Putamen (tissue), 1 donor: ENCODE results near the gene CLMN.
A peak's percentile ranks its signal among the peaks of the same experiment; 100 is the strongest.
"Not testable (repeated sequence)": the region's sequence is repeated elsewhere in the genome, so short reads cannot be mapped to it uniquely, and the experiment has no call there.

Experiments used
- DNase-seq: peaks from one replicate; pipeline ENCODE4 v3.0.0-alpha.2; 2016; ENCODE audit warnings: low spot score

The CLMN gene

DNA sequence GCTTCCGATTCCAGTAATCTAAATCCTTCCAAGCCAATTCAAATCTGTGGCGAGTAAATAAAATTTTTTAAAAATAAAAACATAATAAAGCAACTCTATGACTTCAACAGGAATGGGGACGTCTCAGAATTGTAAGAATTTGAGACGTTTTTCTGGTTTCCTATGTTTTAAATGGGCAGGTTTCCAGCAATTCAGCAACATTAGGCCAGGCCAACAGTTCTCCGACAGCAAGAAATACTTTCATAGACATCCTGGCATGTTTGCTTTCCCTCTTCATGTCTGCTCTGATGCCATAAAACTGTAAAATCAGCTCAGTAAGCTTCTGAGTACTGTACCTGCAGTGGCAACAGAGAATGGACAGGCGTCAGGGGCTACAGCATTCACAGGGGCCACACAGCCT is 126.6 kb downstream of the CLMN start:
- no peak for DNase-seq

DNA sequence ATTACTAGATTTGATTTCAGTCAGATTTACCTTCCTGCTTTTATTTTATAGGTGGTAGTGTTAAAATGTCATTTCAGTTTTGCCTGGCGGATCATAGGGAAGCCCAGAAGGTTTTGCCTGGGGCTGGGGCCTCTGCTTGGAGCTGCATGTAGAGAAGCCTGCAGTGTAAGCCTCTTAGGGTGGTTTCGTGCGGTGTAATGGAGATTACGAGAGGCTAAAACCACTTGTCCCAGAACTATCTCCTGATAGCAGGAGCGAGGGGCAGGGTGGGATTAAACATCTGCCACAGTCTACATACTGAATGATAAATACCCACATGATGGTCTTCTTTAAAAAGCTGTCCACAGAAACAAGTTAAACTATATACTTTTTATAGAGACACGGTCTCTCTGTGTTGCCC is 127.4 kb downstream of the CLMN start:
- DNase-seq, result no peak

DNA sequence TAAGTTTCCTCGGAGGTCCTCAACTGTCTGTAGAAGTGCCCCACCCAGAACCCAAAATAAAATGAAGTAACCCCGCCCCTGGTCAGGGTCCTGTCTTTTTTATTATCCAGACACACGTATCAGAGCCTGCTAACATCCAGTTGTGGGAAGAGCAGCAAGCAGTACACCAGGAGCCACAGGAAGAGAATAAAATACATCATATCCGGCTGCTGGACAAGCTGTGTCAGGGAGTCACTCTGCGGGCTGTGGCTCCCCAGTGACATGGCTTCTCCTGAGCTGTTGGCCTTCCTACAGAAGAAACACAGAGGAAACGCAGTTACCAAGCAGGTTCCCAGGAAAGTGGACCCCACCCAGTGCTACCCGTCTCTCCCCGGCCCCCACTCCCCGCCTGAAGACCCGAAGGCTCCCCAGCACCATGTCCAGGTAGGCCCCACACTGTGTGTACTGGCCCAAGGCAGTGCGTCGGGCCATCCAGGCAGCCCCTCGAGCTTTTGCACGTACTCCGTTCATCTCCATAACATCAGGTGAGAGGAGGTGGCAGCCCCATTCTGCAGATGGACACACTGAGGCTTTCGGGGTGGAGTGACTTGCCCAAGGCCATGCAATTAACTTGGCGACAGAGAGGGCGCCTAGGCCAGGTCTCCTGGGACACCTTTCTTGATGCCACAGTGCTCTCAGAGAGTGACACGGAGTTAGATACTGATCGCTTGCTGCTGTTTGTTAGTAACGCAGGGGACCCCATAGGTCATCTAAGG is 128.1 kb downstream of the CLMN start:
- DNase-seq, result no peak

DNA sequence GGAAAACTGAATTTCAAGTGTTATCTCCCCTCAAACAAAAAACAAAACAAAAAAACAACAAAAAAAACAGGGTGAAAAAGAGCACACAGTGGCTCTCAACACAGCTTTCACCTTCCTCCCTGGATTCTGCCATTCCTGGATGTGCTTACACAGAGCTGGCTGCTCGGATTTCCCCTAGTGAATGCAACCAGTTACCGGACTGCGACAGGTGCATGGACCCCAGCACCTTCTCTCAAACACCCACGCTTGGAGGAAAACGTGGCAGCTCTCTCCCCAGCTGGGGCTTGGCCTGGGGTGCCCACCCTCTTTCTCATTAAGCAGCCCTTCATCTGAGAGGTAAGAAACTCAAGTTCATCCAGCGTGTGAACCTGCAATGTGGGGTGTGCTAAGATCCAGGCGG is 128.9 kb downstream of the CLMN start:
- no peak for DNase-seq

DNA sequence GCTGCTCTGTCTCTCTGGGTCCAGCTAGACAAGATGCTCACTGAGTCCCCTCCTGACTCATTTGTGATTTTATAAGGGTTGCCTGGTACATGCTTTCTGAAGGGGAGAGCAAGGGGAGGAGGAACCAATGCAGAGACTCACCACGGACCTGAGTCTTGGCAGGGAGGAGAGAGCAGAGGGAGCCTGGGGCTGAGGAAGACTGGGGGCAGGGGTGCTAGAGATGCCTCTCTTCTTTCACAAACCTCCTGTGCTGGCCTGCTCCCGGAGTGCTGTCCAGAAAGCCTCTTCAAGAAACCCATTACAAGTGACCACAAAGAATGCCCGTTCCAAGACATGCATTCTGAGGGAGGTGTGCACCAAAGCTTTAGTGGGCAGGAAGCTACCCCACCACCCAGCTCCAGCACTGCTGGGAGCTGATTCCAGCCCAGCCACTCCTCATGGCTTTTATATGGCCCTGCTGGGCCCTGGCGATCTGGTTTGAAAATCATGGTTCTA is 129.3 kb downstream of the CLMN start:
- DNase-seq, result no peak

DNA sequence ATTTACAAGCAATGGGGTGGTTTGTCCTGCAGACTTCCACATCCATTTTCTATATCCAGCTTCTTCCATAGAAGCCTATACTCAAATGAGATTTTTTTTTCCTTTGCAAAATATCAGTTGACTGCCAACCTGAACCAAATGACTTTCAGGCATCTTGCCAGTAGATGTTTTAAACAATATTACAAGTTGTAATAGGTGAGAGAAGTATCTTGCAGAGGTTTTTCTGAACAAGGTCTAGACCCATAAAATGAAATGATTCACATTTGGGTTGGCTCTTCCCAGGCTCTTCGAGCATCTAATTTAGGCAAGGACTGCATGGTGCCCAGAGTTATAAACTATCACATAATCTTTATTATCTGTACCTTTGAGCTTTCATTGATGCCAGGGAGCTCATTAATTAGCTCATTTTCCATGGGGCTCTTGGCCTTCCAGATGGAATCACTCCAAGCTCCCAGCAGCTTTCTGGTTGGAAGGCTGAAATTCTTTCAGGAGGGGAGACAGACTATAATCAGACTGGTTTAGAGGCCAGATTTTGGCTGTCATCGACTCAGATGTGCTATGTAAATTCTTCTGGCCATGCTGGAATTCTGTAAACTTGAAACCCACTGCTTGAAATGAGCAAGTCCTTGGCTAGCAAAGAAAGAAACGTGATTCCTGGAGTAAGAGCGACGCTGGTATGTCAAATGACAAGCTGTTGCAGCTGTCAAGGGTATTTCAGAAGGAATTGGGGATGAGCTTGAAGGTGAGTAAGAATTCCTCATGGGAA is 130.2 kb downstream of the CLMN start:
- no peak for DNase-seq

DNA sequence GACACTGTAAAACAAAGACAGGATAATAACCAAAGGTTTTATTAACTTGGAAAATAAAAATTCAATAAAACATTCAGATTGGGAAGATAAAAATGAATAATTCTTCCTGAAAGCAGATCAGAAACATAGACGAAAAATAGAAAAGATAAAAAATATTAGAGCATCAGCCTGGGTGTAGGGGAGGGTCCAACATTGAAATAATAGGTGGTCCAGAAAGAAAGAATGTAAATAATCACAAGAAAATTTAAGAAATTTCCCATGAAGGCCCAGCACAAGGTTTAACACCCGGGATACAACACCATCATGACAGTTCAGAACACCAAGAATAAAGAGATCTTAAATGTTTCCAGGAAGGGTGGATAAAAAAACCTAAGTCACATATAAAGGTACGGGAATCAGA is 131.3 kb downstream of the CLMN start:
- no peak for DNase-seq

DNA sequence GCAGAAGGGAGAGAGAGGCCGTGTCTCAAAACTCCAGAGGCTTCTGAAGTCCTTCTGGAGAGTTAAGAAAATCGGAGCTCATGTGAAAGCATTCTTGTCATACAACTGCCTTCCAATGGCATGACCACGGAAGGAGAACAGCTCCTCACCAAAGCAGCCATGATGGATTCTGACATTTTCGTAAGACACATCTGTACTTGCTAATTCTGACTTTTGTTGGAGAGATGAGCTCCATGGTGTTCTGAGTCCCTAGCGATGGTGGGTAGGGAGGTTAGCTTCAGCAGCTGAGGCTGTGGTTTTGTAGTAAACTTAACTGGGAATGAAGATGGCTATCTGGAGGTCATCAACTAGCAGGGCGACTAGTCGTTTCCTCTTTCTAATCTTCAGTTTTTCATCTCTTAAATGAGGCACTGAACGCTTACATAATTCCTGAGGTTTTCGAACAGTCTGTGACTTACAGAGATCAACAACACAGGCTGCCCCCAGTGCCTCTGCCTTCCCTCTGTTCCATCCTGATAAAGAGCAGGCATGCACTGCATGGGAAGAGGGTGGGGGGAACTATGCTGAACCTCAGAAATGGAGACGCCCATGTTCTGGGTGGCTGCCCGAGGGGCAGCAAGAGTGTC is 133.8 kb downstream of the CLMN start:
- no peak for DNase-seq

DNA sequence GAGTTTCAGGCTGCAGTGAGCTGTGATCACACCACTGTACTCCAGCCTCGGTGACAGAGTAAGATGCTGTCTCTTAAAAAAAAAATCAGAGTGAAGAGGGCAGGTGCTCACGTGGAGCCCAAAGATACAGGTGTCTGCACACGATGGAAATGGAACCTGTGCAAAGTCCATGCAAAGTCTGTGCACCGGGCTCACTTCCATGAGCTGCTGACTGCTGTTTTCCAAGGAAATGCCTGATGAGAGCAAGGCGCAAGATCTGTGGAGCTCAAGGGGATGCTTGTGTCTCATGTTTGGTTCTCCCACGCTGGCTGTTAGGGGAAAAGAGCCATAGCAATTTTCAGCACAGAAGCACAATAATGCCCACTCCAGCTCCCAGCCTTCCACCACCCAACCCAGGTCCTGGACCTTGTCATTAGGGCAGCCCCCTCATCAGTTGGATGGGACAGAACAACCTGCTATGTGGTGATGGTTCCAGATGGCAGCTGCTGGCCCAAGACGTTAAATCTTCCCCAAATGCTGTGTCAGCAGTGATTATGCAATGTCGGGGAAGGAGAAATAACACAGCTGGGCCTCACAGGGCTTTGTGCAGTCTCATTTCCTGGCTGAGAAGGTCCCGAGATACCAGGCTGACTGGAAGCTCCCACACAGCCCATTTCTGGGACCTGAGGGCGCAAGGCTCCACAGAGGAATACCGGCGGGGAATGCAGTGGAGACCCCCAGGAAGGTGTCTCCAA is 134.5 kb downstream of the CLMN start:
- DNase-seq, result peak; percentile 7

DNA sequence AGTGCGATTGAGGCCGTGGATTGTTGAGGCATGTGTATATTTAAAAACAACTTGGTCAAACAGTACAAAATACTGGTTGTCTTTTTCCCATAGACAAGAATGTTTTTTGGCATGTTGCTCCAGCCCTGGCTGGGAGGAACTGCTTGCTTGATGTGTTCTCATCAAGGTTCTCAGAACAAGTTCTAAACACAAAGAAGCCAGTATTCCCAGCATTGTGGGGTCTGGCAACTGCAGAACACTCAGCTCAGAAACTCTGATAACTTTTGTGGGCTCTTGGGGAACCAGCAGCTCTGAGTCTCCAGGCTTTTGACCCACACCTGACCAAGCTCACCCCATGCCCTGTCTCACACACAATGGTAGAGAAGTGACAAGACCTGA is 135.3 kb downstream of the CLMN start:
- DNase-seq, result no peak

DNA sequence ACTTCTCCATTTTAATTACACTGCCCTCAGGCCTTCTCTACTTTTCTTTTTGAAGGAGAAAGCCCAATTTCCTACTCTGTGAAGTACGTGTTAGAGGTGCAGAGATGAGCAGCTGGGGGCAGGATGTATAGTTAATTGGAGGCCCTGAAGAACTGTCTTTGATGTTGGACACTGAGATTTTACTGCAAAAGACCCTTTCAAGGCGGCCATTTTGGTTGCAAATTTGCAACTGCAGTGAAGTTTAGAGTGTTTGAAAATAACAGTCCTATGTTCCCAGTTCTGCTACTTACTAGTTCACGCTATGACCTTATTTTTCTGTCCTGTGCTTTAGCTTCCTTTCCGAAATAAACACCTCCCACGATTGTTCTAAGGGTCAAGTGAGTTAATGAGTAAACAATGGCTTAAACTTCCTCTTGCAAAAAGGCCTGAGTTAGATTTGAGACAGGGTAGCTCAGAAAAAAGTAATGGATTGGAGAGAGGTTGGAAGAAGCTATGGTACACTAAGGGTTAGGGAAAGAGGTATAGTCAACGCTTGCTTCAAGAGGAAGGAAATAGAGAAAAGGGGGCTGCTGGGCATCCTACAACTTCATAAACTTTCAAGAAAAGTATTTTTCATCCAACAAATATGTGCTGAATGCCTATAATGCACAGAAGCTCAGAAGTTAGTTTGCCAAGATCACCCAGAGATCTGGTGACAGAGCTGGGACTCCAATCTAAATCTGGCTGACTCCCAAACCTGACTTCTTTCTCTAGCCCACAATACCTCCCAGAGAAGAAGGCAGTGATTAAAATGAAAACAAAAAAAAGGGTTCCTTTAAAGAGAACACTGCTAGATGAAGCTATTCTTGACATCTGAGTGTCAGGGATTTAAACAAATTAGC is 135.9 kb downstream of the CLMN start:
- DNase-seq, result no peak

DNA sequence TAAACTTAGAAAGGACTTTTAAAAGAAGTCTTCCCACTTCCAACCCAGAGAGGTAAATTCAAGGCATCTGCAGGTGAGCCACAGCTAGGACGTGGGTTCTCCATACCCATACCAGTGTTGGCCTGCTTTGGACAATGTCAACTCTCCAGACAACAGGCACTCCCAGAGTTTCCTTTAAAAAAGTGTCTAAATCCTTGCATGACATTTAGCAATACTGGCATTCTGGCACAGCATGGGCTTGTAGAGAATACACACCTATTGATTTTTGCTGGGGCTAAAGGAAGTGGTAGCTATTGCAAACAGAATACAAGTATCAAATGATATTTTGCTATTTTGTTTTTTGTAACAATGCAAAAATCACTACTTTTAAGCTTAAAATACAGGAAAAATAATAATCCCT is 136.6 kb downstream of the CLMN start:
- no peak for DNase-seq

DNA sequence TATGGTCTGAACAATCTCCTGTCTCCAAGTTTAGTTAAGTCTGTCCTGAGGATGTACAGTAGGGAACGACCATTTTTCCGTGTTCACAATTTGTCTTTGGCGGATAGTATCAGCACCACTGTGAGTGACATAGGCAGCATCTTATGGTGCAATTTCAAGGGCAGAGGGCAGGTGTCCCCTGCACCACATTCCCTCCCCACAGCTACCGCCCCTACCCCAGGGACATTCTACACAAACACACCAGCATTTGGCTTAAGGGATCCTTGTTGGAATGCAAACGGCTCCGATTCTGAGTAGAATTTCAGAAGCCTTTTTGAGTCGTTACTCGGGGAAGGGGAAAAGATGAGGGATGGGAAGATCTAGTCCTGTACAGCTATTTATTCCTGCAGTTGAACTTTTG is 137.3 kb downstream of the CLMN start:
- no peak for DNase-seq

DNA sequence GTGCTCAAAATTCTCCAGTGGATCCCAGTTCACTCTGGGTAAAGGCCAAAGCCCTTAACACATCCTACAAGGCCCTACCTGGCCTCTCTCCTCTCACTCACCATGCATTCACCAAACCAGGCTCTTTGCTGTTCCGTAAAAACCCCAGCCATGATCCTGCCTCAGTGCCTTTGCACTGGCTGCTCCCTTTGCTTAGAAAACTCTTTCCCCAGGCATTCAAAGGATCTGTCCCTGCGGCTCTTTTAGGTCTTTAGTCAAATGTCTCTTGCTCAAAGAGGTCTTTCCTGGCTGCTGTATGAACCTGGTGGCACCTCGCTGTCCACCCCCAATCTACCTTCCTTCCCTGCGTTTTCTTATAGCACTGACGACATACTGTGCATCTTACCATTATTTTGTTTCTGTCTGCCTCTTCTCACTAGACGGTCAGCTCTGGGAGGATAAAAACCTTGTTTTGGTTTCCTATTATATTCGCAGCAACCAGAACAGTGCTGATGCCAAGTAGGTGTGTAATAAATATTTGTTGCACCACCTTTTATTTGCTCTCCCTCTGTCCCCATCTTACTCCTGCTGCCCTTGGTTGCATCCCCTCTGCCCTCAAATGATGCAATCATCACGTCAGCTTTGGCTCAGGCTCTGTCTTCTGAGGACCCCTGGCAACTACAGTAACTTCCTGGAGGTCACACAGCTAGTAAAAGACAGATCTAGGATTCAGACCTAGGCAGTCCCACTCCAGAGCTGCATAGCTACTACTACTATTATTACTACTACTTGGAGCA is 138.6 kb downstream of the CLMN start:
- DNase-seq, result no peak

DNA sequence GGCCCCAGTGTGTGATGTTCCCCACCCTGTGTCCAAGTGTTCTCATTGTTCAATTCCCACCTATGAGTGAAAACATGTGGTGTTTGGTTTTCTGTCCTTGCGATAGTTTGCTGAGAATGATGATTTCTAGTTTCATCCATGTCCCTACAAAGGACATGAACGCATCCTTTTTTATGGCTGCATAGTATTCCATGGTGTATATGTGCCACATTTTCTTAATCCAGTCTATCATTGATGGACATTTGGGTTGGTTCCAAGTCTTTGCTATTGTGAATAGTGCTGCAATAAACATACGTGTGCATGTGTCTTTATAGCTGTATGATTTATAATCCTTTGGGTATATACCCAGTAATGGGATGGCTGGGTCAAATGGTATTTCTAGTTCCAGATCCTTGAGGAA is 144.0 kb downstream of the CLMN start:
- not testable (repeated sequence) for DNase-seq

DNA sequence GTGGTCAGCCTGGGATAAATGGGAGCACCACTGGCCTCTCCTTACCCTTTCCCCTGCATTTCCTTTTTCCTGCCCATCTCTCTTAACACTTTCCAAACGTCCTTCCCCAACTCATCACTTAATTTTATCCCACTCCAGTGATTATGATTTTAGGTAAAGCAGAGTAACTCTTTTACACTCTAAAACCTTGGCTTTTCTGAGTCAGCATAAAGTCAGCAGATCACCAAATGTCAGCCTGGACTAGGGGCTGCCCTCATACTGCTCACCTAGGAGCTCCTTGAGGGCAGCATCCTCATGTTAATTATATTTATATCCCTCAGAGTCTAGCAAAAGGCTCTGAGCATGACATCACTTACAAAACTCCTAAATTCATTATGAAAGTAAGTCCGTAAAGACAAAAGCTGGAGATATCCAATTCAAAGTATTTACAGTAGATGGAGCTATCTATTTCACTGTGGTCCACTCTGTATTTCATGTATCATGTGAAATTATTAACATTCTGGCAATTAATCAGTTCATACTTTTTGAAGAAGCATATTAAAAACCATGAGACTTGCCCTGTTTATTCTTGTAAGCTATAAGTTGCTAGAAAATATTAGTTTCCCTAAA is 145.4 kb downstream of the CLMN start:
- DNase-seq, result no peak

DNA sequence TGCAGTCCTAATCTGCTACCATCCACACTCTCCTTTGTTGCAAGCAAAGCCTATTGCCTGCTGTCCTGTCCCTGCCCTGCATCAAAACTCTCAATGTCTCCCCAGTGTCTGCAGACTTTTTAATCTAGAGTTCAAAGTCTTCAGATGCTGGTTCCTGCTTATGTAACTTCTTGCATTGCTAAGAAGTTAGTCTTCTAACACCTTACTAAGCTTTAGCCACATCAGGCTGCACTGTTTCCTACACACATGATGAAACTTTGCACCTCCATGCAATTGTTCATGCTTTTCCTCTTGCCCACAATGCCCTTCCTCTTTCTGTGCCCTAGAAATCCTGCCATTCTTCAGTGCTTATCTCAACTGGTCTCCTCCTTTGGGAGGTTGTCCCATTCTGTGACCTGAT is 146.2 kb downstream of the CLMN start:
- DNase-seq, result no peak

DNA sequence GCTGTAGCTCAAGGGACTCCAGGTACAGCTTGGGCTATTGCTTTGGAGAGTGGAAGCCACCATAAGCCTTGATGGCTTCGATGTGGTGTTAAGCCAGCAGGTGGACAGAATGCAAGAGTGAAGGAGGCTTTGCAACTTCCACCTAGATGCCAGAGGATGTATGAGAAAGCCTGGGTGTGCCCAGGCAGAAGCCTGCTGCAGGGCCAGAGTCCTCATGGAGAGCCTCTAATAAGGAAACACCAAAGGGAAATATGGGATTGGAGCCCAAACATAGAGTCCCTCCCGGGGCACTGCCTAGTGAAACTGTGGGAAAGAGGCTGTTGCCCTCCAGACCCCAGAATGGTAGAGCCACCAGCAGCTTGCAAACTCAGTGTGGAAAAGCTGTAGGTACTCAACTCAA is 152.5 kb downstream of the CLMN start:
- no peak for DNase-seq

DNA sequence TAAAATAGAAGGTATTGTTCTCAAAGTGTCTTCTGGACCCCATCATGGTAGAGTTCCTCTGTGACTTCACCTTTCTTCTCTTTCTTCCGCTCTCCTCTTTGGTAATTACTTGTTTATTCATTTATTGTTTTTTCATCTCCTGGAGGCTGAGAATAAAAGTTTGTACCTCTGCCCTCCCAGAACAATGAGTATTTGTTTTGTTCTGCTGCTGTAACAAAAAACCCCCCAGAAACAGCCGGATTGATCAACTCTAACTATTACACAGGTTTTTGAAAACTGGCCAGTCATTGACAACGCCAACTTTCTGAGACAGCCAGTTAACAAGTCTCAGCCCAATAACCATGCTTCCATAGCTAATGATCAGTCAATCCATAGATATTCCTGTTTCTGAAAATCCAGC is 154.2 kb downstream of the CLMN start:
- DNase-seq, result no peak

DNA sequence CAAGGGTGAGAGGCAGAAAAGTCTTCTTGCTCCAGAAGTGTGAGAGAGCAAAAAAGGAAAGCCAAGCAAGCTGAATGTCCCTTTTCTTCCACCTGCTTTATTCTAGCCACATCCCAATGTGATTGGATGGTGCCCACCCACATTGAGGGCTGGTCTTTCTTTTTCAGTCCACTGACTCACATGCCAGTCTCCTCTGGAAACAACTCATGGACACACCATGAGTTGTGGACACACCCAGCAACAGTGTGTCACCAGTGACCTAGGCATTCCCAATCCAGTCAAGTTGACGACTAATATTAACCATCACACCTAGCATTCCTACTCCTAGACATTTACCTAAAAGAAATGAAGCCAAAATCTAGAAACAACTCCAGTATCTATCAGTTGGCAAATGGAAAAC is 155.2 kb downstream of the CLMN start:
- DNase-seq, result no peak
